Erythroblast (primary cell): ENCODE results near the gene RAF1.

ENCODE experiments used
- DNase-seq, 2 experiments: peaks; one replicate each; lab custom pipeline; 2025; lab: John Stamatoyannopoulos, UW
- GATA1 ChIP-seq: IDR thresholded peaks from 2 replicates; pipeline ENCODE4 v1.6.1; 2011; ENCODE audit warnings: low read depth, mild to moderate bottlenecking, control low read depth, low read length, moderate library complexity
- POLR2A ChIP-seq: IDR thresholded peaks from 2 replicates; pipeline ENCODE4 v1.6.1; 2011; ENCODE audit warnings: mild to moderate bottlenecking, low read length

The RAF1 gene

DNA sequence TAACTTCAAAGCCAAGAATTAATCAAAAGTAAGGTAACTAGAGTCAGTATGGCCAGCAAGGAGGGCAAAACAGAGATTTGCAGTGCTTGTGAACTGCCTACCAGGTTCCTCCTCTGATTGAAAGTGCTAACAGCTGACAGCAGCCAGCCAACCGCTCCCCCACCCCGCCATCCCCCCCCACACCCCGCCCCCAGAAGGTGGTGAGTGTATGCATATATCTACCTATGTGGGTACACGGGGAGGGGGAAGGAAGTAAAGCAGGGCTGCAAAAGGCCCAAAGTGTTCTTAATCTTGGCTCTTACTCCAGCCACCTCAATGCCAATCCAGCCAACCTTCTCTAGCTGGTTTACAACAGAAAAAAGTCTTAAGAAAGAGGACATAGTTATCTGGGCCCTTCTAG is 50.7 kb downstream of the RAF1 start:
- DNase-seq: no peak
- no peak for TF ChIP-seq GATA1
- no peak for TF ChIP-seq POLR2A

GRCh38 chr3:12612514-12613226 is 51.2 kb downstream of the RAF1 start:
- DNase-seq: no peak
- no peak for TF ChIP-seq POLR2A
- TF ChIP-seq GATA1: no peak

- TF ChIP-seq POLR2A (no peak), GATA1 (no peak)
- no peak for DNase-seq
These were observed 52.8 kb downstream of the RAF1 start for GRCh38 chr3:12611117-12611516.

DNA sequence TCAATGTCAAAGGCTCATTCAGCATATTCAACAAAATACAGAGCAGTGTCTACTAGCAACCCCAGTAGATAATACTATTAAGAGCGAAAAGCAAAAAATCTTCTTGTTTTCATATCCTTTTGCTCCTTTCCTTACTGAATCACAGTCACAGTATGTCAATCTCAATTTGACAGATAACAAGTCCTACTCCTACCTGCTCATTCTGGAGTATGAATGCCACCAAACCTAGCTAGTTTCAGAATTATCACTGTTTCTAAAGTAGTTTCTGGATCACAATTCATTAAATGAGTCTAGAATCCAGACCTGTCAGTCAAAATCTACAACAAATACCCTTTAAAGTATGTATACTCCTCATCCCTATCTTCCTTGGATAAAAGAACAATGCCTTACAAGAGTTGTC is 55.5 kb downstream of the RAF1 start:
- DNase-seq: no peak
- TF ChIP-seq POLR2A: no peak
- no peak for TF ChIP-seq GATA1

DNA sequence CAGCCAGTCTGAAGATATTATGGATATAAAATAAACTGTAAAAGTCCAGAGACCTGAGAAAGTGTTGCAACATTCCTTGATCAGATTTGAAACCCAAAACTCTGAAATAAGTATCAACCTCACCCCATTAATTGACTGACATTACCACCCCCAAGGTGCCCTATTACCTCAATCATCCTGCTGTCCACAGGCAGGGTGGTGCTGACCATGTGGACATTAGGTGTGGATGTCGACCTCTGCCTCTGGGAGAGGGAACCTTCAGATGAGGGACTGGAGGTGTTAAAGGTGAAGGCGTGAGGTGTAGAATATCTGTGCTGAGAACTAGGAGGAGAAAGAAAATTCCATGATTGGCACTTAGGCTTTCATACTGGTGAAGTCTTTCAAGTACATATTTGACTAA is 59.9 kb downstream of the RAF1 start:
- no peak for TF ChIP-seq POLR2A
- TF ChIP-seq GATA1: no peak
- no peak for DNase-seq

DNA sequence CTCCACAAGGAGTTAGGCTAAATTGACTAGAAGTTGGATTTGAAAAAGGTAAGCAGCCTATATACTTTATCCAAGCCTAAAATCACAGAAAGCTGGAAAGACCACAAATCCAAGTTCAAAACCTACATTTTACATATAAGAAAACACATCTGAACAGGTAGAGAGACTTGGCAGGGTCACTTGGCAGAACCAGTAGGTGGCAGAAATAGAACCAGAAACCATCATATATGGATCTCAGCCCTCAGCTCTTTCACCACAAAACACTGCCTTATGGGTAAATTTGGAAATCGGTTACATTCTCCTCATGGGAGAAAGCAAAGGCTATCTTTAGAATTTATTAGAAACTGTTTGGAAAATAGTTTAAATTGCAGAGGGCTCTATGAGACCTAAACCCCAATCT is 62.8 kb downstream of the RAF1 start:
- no peak for DNase-seq
- TF ChIP-seq GATA1: no peak
- TF ChIP-seq POLR2A: no peak

DNA sequence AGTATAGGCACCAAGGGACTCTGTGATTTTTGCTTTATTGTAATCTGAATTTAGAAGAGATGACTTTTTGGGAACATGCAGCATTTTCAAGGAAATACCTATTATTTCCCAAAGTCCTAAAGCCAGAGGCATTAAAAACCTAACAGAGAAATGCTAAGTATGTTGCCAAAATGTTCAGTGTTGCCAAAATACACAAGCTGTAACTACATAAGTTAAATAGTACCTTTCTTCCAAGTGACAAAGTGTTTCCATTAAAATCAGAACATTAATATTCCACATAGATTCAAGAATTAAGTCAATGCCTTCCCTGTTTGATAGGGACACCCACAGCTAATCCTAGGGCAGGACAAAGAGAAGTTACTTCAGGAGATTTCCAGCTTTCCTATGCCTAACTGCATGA is 65.0 kb downstream of the RAF1 start:
- TF ChIP-seq POLR2A (no peak), GATA1 (no peak)
- DNase-seq: no peak

DNA sequence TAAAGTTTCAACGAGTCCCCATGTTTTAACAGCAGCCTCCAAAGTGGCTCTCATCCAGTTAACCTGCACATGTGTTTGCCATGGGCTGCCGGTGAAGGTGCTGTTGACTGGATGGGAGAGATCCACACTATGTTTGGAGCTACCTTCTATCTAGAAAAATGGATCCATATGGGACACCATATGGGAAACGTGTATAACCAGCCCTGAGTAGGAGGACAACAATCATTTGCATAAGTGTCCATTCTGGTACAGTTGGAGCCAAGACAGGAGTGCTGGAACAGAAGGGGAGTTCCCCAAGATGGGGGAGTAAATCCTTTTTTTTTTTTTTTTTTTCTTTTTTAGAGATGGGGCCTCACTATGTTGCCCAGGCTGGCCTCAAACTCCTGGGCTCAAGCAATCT is 70.4 kb downstream of the RAF1 start:
- TF ChIP-seq GATA1 (no peak), POLR2A (no peak)
- DNase-seq: no peak

DNA sequence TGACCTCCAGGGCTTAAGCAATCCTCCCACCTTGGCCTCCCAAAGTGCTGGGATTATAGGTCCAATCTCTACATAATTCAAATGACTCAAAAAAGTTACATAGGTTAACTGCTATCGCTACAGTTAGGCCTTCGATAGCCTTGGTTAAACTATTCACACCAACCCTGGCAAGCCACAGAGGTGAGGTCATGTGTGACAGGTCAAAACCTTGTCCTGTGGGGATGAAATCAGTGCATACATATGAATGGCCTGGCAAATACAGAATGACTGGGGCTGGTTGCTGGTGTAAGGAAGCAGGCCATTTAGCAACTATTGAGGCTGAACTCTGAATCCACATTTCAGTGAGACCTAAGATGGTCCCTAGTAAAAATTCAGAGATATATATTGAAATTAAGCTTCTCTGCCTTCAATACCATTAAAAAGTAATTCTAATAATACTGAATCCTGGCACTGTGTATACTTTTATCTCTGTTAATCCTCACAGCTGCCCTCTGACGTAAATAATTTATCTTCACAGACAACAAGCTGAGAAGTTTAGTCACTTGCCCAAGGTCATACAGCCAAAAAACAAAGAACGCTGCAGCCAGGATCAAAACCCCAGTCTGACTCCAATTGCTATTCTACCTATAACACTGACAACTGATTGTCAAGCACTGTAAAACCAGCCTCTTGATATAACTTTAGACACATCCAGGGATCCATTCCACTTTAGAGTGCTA is 71.8 kb downstream of the RAF1 start:
- DNase-seq: no peak
- no peak for TF ChIP-seq POLR2A
- TF ChIP-seq GATA1: no peak

- no peak for TF ChIP-seq POLR2A
- TF ChIP-seq GATA1: no peak
- no peak for DNase-seq
These were observed 72.5 kb downstream of the RAF1 start for GRCh38 chr3:12591456-12591855.

DNA sequence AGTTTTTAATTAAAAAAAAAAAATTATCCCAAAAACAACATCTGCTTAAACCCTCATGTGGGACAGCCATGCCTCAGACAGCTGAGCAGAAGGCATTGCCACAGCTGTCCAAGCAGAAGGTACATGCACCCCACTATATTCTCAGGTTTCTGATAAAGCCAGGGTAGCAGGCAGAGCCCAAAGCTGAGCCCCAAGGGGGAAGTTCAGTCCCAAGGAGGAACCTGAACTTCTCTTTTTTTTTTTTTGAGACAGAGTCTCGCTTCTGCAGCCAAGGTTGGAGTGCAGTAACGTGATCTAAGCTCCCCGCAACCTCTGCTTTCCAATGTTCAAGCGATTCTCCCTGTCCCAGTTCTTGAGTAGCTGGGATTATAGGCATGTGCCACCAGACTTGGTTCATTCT is 73.8 kb downstream of the RAF1 start:
- DNase-seq: no peak
- TF ChIP-seq POLR2A (no peak), GATA1 (no peak)

- TF ChIP-seq GATA1 (no peak), POLR2A (no peak)
- no peak for DNase-seq
These were observed 75.6 kb downstream of the RAF1 start for GRCh38 chr3:12588039-12589009.

DNA sequence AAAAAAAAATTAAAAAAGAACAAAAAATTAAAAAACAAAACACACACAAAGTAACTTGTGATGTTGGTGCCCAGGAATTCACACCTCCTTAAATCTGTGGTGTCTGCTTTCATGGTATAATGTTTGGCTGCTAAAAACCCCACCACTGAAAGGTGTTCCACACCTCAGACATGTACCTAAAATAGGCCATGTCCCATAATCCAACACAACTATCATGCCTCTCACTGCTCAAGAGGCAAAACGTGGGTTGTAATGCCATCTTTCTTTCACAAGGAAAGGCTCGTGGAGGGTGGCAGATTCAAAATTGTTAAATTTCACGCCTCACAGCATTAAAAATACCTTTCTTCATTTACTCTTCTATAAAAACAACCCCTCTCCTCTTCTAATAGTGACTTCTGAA is 77.5 kb downstream of the RAF1 start:
- TF ChIP-seq GATA1: no peak
- TF ChIP-seq POLR2A: no peak
- no peak for DNase-seq

DNA sequence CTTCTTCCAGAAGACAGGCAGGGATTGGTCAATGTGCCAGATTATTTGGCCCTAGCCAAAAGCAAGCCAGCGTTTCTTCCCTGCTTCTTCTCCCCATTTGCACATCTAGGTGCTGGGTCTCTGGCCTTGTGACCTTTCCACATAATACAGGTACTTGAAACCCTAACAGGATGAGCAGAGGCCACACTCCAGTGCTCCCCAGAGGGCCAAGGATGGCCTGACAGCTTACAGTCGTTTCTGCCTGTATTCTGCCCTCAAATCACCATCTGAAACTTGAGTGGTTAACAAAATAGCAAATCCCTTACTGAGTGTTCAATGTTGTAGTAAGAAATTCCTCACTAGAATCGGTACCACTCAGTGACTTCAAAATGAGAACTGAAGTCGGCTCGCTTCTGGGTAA is 77.9 kb downstream of the RAF1 start:
- DNase-seq: no peak
- TF ChIP-seq POLR2A: no peak
- TF ChIP-seq GATA1: no peak
